Stimulated activated CD8-positive, alpha-beta memory T cell treated with anti-CD3 and anti-CD28 coated beads, Interleukin-12 subunit alpha, Interleukin-12 subunit beta, amount 100 ng/mL, for 1 hour (primary cell): ENCODE results near the gene EYS.
"Not testable (repeated sequence)": the region's sequence is repeated elsewhere in the genome, so short reads cannot be mapped to it uniquely, and the experiment has no call there.

Experiments
- DNase-seq: peaks from one replicate; pipeline ENCODE4 v3.0.0-alpha.2; 2020; ENCODE audit warnings: low read depth

The EYS gene

GRCh38 chr6:64293298-64293697, 1413.7 kb downstream of the EYS start:
- DNase-seq = no peak

- DNase-seq = no peak
Observed at GRCh38 chr6:64290867-64291266, 1416.2 kb downstream of the EYS start.

- DNase-seq = no peak
Observed at GRCh38 chr6:64289931-64290330, 1417.1 kb downstream of the EYS start.

GRCh38 chr6:64288351-64288750, 1418.7 kb downstream of the EYS start:
- no peak for DNase-seq

- no peak for DNase-seq
Observed at GRCh38 chr6:64281167-64281566, 1425.9 kb downstream of the EYS start.

DNA sequence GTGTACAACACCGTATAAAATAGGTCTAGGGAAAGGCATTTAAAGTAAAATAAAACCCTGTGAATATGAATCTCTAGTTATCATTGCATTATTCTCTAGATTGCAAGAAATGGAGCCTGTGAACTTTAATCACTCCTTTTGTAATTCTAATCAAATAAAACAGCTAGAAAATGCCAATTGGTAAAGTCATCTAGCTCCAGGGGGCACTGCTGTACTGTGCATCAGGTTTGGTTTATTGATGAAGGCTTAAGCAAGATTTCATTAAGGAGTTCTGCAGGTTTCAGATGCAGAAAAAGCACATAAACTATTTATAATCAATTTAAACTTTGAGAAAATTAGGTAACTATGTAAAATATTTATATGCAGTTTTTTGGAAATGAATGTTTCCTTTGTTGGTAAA, 1426.5 kb downstream of the EYS start:
- no peak for DNase-seq

GRCh38 chr6:64270083-64270482, 1436.9 kb downstream of the EYS start:
- no peak for DNase-seq

DNA sequence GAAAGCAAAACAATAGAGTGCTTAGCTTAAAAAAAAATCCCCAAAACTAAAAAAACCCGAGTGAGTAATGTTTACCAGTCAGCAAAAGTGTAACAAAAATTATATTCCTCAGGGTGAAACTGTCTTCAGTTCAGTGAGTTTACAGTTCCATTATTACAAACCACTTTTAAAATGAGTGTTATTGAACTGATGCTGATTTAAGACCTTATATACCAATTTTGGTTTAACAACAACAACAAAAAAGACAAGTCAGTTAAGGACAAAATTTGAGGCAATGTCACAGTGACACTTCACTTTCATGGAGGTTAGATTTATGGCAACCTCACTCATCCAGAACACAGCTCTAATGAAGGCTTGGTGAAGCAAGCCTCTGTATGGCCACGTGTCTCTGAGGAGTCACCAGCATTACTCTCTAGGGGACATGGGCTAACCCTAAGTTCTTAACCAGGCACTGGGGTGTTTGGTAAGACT, 1440.6 kb downstream of the EYS start:
- DNase-seq = no peak

GRCh38 chr6:64263778-64264177, 1443.2 kb downstream of the EYS start:
- no peak for DNase-seq

DNA sequence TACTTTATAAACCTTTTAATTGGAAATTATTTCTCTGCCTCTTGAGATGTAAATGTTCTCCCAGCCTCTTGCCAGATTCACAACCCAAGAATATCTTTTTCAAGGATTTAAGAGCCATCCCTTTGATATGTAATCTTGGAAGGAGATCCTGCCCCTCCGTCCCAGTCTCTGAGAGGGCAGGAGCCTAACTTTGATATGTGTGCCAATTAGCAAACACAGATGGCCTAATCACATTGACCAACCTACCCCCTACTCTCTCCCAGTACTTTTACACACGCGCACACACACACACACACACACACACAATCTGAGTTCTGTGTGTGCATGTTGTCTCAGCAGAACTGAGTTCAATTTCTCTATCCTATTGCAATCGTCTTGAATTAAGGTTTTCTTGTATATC, 1447.7 kb downstream of the EYS start:
- DNase-seq = no peak

- DNase-seq = no peak
Observed at GRCh38 chr6:64258752-64259151, 1448.3 kb downstream of the EYS start.

DNA sequence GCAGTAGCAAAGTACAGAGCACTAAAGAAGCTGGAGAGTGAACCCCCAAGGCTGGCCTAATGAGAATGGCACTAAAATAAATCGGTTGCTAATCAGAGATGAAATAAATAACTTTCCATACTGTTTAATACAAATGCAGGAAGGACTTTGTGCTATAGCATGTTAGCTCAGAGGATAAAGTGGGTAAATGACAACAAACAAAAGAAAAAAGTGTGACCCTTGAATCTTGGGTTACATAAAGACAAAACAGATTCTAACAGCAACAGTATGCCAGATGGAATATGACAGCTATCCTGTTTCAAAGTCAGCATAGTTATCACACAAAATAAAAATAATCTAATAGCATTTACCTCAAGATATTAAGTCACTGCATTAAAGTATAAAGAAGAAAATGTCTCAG, 1448.7 kb downstream of the EYS start:
- no peak for DNase-seq

GRCh38 chr6:64257586-64257985, 1449.4 kb downstream of the EYS start:
- no peak for DNase-seq

DNA sequence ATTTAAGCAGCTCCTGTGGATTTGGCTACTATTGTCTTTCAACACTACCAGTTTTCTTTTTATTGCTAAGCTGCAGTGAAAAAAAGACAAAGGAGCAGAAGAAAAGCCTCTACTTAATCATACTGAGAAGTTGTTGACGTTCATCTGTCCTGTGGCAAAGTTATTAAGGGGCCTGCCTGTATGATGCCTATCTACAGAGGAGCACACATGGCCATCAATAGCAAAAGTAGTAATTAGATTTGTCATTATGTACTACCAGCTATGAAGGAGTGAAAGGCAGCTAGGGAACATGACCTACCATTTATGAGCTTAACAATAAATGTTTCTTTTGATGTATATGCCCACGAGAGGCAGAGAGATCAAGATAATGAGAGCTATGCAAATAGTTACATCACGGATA, 1450.5 kb downstream of the EYS start:
- DNase-seq = no peak

DNA sequence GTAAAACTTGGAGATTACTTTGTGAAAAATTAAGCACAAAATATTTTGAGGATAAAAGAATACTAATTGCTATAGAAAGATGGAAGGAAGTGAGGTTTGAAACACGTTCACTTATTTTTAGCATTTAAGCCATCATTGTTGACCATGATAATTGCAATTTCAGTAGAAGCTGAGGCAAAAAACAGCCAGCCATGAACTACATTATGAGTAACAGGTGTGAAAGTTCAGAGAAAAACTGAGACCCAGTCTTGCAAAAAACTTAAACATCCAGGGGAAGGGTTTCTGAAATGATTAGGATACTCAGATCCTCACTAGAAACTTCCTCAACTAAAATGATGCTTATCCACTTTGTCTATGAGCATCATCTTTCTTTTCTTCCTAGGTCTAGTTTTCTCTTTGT, 1452.0 kb downstream of the EYS start:
- DNase-seq = no peak

DNA sequence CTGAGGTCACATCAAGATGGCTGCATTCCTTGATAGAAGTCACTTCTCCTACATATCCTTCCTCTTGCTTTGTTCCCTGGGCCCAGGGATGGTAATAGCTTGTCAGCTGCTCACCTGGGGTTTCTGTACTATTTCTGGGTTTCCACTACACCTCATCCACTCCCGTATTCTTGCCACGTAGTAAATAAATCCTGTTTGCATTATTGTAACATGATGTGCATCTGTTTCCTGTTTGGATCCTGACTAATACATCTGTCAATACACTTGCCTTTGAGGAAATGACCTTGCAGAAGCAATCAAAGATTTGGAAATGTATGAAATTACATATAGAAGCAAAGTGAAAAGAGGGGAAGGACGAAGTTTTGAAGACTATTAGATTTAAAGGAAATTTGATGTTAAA, 1452.5 kb downstream of the EYS start:
- DNase-seq = no peak

DNA sequence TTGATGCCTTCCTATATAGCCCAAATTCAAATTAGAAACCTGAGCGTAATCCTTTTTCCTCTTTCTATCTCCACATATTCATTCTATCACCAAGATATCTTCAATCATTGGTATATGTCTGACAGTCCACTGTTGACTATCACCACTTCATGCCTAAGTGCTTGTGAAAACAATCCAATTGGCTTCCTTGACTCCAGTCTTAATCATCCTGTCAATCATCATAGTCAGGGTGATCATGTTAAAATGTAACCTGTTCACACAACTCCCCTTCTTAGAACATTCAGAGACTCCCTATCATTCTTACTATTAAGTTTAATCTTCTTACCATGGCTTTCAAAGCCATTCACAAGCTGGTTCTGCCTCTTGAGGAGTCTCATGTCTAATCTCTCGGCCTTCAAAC, 1454.8 kb downstream of the EYS start:
- no peak for DNase-seq

- no peak for DNase-seq
Observed at GRCh38 chr6:64250126-64250525, 1456.9 kb downstream of the EYS start.

DNA sequence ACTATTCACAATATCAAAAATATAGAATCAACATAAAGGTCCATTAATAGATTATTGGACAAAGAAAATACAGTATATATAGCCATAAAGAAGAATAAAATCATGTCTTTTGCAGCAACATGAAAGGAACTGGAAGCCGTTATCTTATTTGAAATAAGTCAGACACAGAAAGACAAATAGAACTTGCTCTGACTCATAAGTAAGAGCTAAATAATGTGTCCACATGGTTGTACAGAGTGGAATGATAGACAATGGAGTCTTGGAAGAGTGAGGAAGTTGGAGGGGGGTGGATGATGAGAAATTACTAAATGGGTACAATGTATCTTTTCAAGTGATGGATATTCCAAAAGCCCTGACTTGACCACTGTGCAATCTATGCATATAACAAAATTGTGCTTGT, 1457.9 kb downstream of the EYS start:
- no peak for DNase-seq

DNA sequence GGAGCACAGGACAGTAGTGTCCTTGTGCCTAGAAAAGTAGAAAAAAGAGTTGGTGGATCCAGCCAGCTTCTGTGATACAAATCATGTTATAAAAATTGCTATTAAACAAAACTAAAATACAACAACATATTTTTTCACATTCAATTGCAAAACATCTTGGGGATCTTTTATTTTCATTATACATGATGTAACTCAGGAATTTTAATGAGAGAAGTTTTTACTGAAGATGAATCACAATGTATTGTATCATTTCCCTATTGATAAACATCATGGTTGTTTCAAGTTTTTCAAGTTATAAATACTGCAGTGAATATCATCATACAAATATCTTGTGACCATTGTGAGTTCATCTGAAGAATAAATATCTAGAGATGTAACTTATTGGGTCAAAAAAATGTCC, 1463.4 kb downstream of the EYS start:
- no peak for DNase-seq

GRCh38 chr6:64238908-64239307, 1468.1 kb downstream of the EYS start:
- not testable (repeated sequence) for DNase-seq

- no peak for DNase-seq
Observed at GRCh38 chr6:64238071-64238470, 1469.0 kb downstream of the EYS start.

- no peak for DNase-seq
Observed at GRCh38 chr6:64233746-64234145, 1473.3 kb downstream of the EYS start.

GRCh38 chr6:64231928-64232327, 1475.1 kb downstream of the EYS start:
- no peak for DNase-seq

- no peak for DNase-seq
Observed at GRCh38 chr6:64230530-64230929, 1476.5 kb downstream of the EYS start.
